HEK293 (cell line): ENCODE results near the gene TMEM39B.
A peak's percentile ranks its signal among the peaks of the same experiment; 100 is the strongest.

ENCODE experiments used
- CTCF ChIP-seq: fragments of 450-650 bp; formaldehyde crosslinking; IDR thresholded peaks from 2 replicates; pipeline ENCODE4 v1.5.1; 2016; ENCODE audit warnings: missing biosample characterization, missing genetic modification characterization
- HOXC10 ChIP-seq: sonication (generic); formaldehyde crosslinking; IDR thresholded peaks from 2 replicates; pipeline ENCODE4 v1.8.1; 2023; ENCODE audit warnings: mild to moderate bottlenecking, missing genetic modification reagents
- MEIS1 ChIP-seq: sonication (generic); formaldehyde crosslinking; IDR thresholded peaks from 2 replicates; pipeline ENCODE4 v1.8.1; 2022; ENCODE audit warnings: missing genetic modification reagents, mild to moderate bottlenecking, borderline replicate concordance
- PBX3 ChIP-seq: sonication (generic); formaldehyde crosslinking; IDR thresholded peaks from 2 replicates; pipeline ENCODE4 v1.8.1; 2022; ENCODE audit warnings: mild to moderate bottlenecking, moderate library complexity, missing genetic modification reagents
- SP7 ChIP-seq: fragments of 450-650 bp; formaldehyde crosslinking; IDR thresholded peaks from 2 replicates; pipeline ENCODE4 v1.5.1; 2016; ENCODE audit warnings: missing biosample characterization, missing genetic modification characterization
- TSHZ1 ChIP-seq: fragments of 450-650 bp; formaldehyde crosslinking; IDR thresholded peaks from 2 replicates; pipeline ENCODE4 v1.5.1; 2016; ENCODE audit warnings: missing biosample characterization, missing genetic modification characterization, borderline replicate concordance
- ZBTB11 ChIP-seq: fragments of 450-650 bp; formaldehyde crosslinking; conservative IDR thresholded peaks from 2 replicates; pipeline ENCODE4 v1.5.1; 2016; ENCODE audit warnings: low read depth, missing biosample characterization, missing genetic modification characterization
- ZBTB20 ChIP-seq: fragments of 450-650 bp; formaldehyde crosslinking; IDR thresholded peaks from 2 replicates; pipeline ENCODE4 v1.5.1; 2016; ENCODE audit warnings: missing biosample characterization, missing genetic modification characterization
- ZBTB7A ChIP-seq: fragments of 450-650 bp; formaldehyde crosslinking; IDR thresholded peaks from 2 replicates; pipeline ENCODE4 v1.5.1; 2016; ENCODE audit warnings: low read depth, missing biosample characterization, missing genetic modification characterization
- ZFP3 ChIP-seq: fragments of 450-650 bp; formaldehyde crosslinking; IDR thresholded peaks from 2 replicates; pipeline ENCODE4 v1.5.1; 2016; ENCODE audit warnings: low read depth, missing biosample characterization, missing genetic modification characterization
- ZIC2 ChIP-seq: fragments of 450-650 bp; formaldehyde crosslinking; IDR thresholded peaks from 2 replicates; pipeline ENCODE4 v1.5.1; 2016; ENCODE audit warnings: missing biosample characterization, missing genetic modification characterization
- ZNF114 ChIP-seq: fragments of 450-650 bp; formaldehyde crosslinking; IDR thresholded peaks from 2 replicates; pipeline ENCODE4 v1.5.0; 2017; ENCODE audit warnings: missing biosample characterization, missing genetic modification characterization
- ZNF174 ChIP-seq: fragments of 450-650 bp; formaldehyde crosslinking; IDR thresholded peaks from 2 replicates; pipeline ENCODE4 v1.5.0; 2017; ENCODE audit warnings: missing biosample characterization, mild to moderate bottlenecking, missing genetic modification characterization
- ZNF175 ChIP-seq: fragments of 450-650 bp; formaldehyde crosslinking; IDR thresholded peaks from 2 replicates; pipeline ENCODE4 v1.5.1; 2016; ENCODE audit warnings: missing biosample characterization, missing genetic modification characterization
- ZNF19 ChIP-seq: fragments of 450-650 bp; formaldehyde crosslinking; IDR thresholded peaks from 2 replicates; pipeline ENCODE4; 2016; ENCODE audit warnings: missing biosample characterization, missing genetic modification characterization, low read depth
- ZNF23 ChIP-seq: fragments of 450-650 bp; formaldehyde crosslinking; IDR thresholded peaks from 2 replicates; pipeline ENCODE4 v1.5.1; 2016; ENCODE audit warnings: missing biosample characterization, missing genetic modification characterization, borderline replicate concordance
- ZNF366 ChIP-seq: fragments of 450-650 bp; formaldehyde crosslinking; conservative IDR thresholded peaks from 2 replicates; pipeline ENCODE4 v1.5.1; 2016; ENCODE audit warnings: missing biosample characterization, missing genetic modification characterization
- ZNF394 ChIP-seq: fragments of 450-650 bp; formaldehyde crosslinking; IDR thresholded peaks from 2 replicates; pipeline ENCODE4 v1.5.1; 2016; ENCODE audit warnings: missing biosample characterization, missing genetic modification characterization, mild to moderate bottlenecking, moderate library complexity, borderline replicate concordance
- ZNF398 ChIP-seq: fragments of 450-650 bp; formaldehyde crosslinking; IDR thresholded peaks from 2 replicates; pipeline ENCODE4 v1.5.1; 2017; ENCODE audit warnings: missing biosample characterization, missing genetic modification characterization
- ZNF423 ChIP-seq: fragments of 450-650 bp; formaldehyde crosslinking; IDR thresholded peaks from 2 replicates; pipeline ENCODE4 v1.5.1; 2016; ENCODE audit warnings: missing biosample characterization, missing genetic modification characterization
- ZNF580 ChIP-seq: fragments of 450-650 bp; formaldehyde crosslinking; IDR thresholded peaks from 2 replicates; pipeline ENCODE4 v1.5.1; 2016; ENCODE audit warnings: missing biosample characterization, missing genetic modification characterization
- ZSCAN18 ChIP-seq: fragments of 450-650 bp; formaldehyde crosslinking; IDR thresholded peaks from 2 replicates; pipeline ENCODE4 v1.5.1; 2016; ENCODE audit warnings: missing biosample characterization, missing genetic modification characterization
- ZSCAN4 ChIP-seq: fragments of 450-650 bp; formaldehyde crosslinking; IDR thresholded peaks from 2 replicates; pipeline ENCODE4 v1.5.1; 2017; ENCODE audit warnings: missing biosample characterization, missing genetic modification characterization

TMEM39B gene

GRCh38 chr1:32073299-32074229 lies 825 bp downstream of the TMEM39B start (continued):
- no peak for TF ChIP-seq ZNF580 (tag by site-specific recombination)
- no peak for TF ChIP-seq TSHZ1 (tag by site-specific recombination)
- no peak for TF ChIP-seq ZNF23
- no peak for TF ChIP-seq ZNF174
- TF ChIP-seq ZBTB20, result no peak
- no peak for TF ChIP-seq SP7 (tag by site-specific recombination)
- no peak for TF ChIP-seq ZBTB7A (tag by site-specific recombination)
- TF ChIP-seq ZBTB11 (tag by site-specific recombination), result no peak
- TF ChIP-seq ZNF175, result no peak
- no peak for TF ChIP-seq ZNF114 (tag by site-specific recombination)
- no peak for TF ChIP-seq HOXC10 (CRISPR knock-in tag)
- TF ChIP-seq ZNF394 (tag by site-specific recombination), result no peak
- TF ChIP-seq PBX3, result no peak
- TF ChIP-seq ZNF398 (tag by site-specific recombination), result peak; percentile 27; the same call in 1 of the 2 replicates
- peak; percentile 85 for TF ChIP-seq CTCF (tag by site-specific recombination)
- no peak for TF ChIP-seq ZNF423 (tag by site-specific recombination)
- no peak for TF ChIP-seq ZNF366
- no peak; the same call in 1 of the 2 replicates for TF ChIP-seq ZIC2
- no peak for TF ChIP-seq ZSCAN18 (tag by site-specific recombination)
- no peak for TF ChIP-seq MEIS1 (CRISPR knock-in tag)
- TF ChIP-seq ZSCAN4, result no peak
- no peak for TF ChIP-seq ZNF19 (tag by site-specific recombination)
- no peak for TF ChIP-seq ZFP3
